GM21390 (cell line): ENCODE results near the gene PLK4.
A peak's percentile ranks its signal among the peaks of the same experiment; 100 is the strongest.

Experiments
- ATAC-seq: cut with Tn5 transposase; IDR thresholded peaks from one replicate; pipeline ENCODE4 v1.9.1; 2021; ENCODE audit not compliant: unreplicated experiment

Gene PLK4

DNA sequence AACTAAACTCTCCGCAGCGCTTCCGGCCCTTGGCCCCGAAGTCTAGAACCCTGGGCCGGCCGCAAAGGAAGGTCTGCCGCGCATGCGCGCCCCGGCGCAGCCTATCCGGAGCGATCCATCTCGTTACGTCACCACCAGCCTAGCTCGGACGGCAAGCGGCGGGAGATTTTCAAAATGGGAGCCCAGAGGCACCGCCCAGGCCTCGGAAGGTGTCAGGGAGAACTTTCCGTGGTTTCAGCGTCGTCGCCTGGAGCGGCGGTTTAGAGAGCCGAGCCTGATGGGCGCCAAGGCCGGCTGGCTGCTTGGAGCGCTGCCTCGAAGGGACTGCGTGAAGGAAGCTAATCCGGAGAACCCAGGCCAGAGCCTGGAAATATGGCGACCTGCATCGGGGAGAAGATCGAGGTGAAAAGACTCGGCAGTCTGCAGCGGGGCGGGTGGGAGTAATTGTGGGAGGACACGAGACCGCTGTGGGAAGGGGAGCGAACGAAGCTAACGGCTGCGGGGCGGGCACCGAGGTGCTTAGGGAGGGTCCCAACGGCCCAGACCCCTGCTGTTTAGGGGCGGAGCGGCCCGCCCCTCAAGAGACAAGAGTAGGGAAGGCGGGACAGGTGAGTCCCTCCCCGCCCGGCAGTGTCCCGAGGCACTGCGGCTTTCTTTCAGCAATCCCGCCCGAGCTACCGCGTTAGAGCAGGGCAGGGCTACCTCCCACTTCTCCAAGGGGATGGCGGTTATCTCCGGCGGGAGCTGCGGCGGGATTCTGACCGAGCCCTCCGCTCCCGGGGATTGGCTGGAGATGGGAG lies at the start of gene PLK4:
Gene PLK4, plus strand, starts transcription at position 131 of the 800 bp plus-strand sequence. Its CDS starts 242 bp downstream, at position 373.
- peak; percentile 92 for ATAC-seq

DNA sequence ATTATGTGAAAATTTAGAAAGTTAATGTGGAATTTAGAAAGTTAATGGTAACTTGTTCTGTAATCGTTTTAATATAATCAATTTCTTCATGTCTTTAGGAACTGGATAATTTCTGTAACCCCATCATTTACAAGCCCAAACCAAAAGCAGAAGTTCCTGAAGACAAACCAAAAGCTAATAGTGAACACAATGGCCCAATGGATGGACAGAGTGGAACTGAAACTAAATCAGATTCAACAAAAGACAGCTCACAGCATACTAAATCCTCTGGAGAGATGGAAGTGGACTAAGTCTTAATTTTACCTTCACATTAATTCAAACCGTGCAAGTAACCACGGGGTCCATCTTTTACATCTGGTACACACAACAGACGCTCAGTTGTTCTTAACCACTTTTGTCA lies 48.1 kb upstream of the PLK4 start:
- peak; percentile 56 for ATAC-seq

GRCh38 chr4:127843704-127844600 lies 36.7 kb upstream of the PLK4 start:
- ATAC-seq, result no peak

GRCh38 chr4:127844601-127845116 lies 36.0 kb upstream of the PLK4 start:
- ATAC-seq, result no peak

GRCh38 chr4:127846061-127846460 lies 34.6 kb upstream of the PLK4 start:
- ATAC-seq, result no peak

GRCh38 chr4:127846765-127847164 lies 33.9 kb upstream of the PLK4 start:
- no peak for ATAC-seq

GRCh38 chr4:127849505-127850234 lies 31.0 kb upstream of the PLK4 start:
- no peak for ATAC-seq

DNA sequence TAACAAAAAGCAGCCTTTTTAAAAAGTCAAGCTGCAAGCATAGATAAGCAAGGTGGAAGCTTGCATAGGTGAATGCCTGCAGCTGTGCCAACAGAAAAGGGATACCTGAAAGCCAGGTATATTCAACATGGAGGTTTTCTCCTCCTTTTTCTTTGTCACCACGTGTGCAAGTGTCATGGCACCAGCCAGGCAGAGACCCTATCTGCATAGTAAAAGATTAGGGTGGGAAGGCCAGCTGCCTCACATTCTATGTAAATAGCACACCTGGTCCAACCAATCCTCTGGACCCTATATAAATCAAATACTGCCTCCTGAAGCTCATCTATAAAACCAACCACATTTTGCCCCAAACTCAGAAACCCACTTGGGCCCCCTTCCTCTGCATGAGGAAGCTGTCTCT lies 28.0 kb upstream of the PLK4 start:
- no peak for ATAC-seq

DNA sequence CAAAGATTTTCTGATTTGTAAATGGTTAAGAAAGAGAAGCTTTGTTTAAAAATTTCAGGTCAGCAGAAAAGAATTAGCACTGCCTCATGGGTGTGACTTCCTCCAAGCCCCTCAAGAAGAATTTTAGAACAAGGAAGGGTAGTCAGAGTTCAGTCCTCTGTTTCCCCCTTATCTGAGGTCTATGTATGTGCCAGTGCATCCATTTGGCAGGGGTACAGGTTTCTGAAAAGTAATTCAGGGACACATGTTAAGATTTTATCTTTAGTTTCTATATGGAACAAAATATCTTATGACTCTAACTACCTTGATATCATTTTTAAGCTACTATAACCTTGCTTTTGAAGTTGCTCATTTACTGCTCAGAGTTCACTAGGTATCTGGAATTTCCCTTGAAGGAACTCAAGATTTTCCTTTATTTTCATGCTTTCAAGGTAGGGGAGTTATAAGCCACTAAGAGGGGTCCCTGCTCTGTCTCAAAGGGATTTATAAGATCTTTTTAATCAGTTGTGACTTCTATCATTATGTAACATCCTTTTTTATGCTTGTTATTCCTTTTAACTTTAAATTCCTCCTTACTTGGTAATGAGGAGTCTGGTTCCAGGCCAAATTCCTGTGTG lies 24.4 kb upstream of the PLK4 start:
- peak; percentile 14 for ATAC-seq

- peak; percentile 85 for ATAC-seq
Measured at GRCh38 chr4:127856813-127857447, 23.8 kb upstream of the PLK4 start.

DNA sequence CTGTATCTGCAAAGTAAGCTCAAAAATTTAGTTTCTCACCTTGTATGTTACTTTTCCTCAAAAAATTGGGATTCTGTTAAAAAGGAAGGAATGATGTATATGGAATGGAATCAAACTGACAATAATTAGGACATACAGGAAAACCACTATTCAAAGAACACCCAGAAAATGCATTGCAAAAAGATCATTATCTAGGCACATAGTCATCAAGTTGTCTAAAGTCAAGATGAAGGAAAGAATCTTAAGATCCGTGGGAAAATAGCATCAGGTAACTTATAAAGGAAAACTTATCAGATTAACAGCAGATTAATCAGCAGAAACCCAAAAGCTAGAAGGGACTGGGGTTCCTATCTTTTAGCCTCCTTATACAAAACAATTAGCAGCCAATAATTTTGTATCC lies 23.1 kb upstream of the PLK4 start:
- no peak for ATAC-seq

- no peak for ATAC-seq
Measured at GRCh38 chr4:127868196-127868595, 12.5 kb upstream of the PLK4 start.

DNA sequence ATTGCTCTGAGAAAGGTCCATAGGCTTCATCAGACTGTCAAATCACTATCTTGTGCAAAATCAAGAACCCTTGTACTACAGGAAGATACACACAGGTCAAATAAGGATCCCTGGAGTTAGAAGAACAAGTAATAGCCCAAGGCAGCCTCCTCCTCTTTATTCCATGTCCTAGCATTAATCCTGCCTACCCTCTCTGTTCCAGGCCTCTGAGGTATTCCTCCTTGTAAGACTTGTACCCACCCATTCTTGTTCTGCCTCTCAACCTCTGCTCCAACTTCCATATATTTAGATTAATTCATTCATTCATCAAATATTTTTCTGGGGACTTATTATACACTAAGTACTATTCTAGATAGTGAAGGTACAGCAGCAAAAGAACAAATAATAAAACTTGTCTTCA lies 10.4 kb upstream of the PLK4 start:
- no peak for ATAC-seq

DNA sequence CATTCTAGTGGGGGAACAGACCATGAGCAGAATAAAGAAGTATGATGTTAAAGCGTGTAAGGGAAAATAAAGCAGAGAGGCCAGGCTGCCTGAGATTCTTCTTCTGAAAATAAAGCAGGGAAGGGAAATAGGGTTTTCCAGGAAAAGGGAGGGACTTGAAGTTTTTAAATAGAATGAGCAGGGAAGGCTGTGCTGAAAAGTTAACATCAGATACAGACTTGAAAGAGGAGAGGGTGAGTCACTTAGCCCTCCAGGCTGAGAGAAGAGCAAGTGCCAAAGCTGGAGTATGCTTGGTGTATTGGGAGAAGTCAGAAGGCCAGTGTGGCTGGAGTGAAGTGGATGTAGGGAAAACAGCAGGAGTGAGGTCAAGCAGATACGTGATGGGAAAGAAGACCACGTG lies 10.0 kb upstream of the PLK4 start:
- ATAC-seq, result no peak

DNA sequence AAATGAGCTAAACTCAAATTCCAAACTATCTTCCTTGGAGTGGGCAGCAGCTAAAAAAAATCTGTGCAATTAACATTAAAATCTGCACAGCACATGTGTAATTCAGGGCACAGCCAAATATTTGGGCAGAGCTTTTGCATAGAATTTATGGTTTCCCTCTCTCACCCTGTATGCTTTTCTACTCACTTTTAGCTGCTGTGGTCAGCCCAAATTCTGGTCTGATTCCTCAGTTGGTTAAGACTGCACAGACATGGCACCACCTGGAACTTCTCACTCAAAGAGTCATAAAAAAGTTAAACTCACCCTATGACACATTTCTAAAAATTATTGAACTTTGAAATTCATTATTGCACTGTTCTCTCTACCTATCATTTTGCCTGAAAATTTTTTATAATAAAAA lies 4.9 kb upstream of the PLK4 start:
- ATAC-seq, result no peak

- ATAC-seq, result peak; percentile 41
Measured at GRCh38 chr4:127881563-127881864, 821 bp downstream of the PLK4 start.

- no peak for ATAC-seq
Measured at GRCh38 chr4:127888559-127888958, 7.9 kb downstream of the PLK4 start.

DNA sequence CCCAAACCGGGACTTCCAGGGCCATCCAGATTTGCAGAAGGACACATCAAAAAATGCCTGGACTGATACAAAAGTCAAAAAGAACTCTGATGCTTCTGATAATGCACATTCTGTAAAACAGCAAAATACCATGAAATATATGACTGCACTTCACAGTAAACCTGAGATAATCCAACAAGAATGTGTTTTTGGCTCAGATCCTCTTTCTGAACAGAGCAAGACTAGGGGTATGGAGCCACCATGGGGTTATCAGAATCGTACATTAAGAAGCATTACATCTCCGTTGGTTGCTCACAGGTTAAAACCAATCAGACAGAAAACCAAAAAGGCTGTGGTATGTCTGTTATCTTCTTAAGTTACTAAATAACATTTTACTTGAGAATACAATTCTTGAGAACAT lies 9.2 kb downstream of the PLK4 start:
- ATAC-seq, result no peak

DNA sequence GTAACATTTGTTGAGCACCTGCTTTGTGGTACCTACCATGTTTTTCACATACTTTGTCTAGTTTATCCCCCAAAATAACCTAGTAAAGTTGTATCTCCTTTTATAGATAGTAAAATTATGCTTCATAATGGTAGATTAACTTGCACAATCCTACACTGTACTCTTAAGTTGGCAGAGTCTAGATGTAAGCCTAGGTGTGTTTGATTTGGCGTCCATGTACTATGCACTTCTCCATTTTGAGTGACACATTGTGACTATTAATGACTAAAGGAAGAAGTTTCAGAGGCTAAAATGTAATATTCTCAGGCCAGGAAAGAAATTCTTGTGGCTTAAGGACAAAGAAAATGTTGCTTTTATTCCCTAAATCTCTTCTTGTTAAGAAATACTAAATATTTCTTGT lies 15.4 kb downstream of the PLK4 start:
- no peak for ATAC-seq

DNA sequence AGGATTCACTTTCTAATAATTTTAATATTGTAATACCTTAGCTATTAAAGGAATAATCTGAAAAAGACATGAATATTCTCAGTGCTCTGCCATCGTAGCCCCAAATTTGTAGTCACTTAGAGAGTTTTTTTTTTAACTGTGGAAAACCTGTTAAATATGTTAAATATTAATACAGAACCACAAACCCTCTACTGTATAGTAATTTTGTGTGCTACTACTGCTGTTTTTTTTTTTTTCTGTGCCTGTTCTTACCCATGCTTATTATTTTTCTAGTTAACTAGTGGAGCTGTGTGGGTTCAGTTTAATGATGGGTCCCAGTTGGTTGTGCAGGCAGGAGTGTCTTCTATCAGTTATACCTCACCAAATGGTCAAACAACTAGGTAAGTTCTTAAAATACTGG lies 15.8 kb downstream of the PLK4 start:
- no peak for ATAC-seq
